Right lobe of liver (tissue), 4 donors: Measurements from ENCODE around the gene LDHB.
"Not testable (repeated sequence)": the region's sequence is repeated elsewhere in the genome, so short reads cannot be mapped to it uniquely, and the experiment has no call there.

Experiments
- POLR2A ChIP-seq: fragments of 450-650 bp; IDR thresholded peaks from one replicate; pipeline ENCODE4 v1.6.1; 2017; ENCODE audit warnings: antibody characterized with exemption, mild to moderate bottlenecking
- TF ChIP-seq, protein P1 (sequence below), 4 donors: fragments of 200-600 bp in 3 of 4; fragments of 450-650 bp in 1 of 4; IDR thresholded peaks; one replicate each; pipeline versions ENCODE4 v1.5.1 to v1.8.0; 2016 to 2022; ENCODE audit warnings: antibody characterized with exemption in 4 of 4, mild to moderate bottlenecking in 2 of 4
- donor health status: DM: no; HTN: no; CAD: no.
- donor health status: DM: no; HTN: no; CAD: no.
- donor health status: DM: no; HTN: yes; CAD: no.

DNA sequence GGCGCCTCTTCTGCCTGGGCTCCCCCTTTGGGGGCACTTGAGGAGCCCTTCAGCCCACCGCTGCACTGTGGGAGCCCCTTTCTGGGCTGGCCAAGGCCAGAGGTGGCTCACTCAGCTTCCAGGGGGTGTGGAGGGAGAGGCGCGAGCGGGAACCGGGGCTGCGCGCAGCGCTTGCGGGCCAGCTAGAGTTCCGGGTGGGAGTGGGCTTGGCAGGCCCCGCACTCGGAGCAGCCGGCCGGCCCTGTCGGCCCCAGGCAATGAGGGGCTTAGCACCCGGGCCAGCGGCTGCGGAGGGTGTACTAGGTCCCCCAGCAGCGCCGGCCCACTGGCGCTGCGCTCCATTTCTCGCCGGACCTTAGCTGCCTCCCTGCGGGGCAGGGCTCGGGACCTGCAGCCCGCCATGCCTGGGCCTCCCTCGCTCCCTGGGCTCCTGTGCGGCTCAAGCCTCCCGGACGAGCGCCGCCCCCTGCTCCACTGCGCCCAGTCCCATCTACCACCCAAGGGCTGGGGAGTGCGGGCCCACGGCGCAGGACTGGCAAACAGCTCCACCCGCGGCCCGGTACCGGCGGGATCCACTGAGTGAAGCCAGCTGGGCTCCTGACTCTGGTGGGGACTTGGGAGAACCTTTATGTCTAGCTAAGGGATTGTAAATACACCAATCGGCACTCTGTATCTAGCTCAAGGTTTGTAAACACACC is 3.9 kb upstream of the LDHB start:
- TF ChIP-seq, protein P1, sequence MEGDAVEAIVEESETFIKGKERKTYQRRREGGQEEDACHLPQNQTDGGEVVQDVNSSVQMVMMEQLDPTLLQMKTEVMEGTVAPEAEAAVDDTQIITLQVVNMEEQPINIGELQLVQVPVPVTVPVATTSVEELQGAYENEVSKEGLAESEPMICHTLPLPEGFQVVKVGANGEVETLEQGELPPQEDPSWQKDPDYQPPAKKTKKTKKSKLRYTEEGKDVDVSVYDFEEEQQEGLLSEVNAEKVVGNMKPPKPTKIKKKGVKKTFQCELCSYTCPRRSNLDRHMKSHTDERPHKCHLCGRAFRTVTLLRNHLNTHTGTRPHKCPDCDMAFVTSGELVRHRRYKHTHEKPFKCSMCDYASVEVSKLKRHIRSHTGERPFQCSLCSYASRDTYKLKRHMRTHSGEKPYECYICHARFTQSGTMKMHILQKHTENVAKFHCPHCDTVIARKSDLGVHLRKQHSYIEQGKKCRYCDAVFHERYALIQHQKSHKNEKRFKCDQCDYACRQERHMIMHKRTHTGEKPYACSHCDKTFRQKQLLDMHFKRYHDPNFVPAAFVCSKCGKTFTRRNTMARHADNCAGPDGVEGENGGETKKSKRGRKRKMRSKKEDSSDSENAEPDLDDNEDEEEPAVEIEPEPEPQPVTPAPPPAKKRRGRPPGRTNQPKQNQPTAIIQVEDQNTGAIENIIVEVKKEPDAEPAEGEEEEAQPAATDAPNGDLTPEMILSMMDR (IDR thresholded peaks at IDR 0.05): not testable (repeated sequence)
- not testable (repeated sequence) for TF ChIP-seq POLR2A
